ENCODE results near the gene USP9X. TPM values are rescaled to one million over a fixed set of nuclear protein-coding genes. Genes with fewer than 3 reads are reported as not detected.
A peak's percentile ranks its signal among the peaks of the same experiment; 100 is the strongest.

The USP9X gene
- total and polyA plus RNA-seq, 9 of the 15 experiments (the other 6 are each of a cell fraction or from before 2014, with no cell fraction given): 10.9 to 47.8 (median 29.5) TPM

DNA sequence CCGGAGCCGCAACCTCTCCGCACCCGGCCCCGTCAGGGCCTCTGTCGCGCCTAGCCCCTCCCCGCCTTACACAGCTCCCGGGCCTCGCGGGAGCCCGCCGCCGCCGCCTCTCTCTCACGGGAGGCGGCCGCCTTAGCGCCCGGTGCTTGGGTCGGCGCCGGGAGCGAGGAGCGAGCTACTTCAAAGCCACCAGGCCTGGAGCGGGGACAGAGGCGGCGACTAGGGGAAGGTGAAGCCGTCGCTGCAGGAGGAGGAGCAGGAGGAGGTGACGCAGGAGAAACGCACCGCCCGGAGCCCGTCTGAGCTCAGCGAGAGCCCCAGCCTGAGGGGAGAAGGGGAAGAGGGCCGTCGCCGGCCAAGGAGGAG is 250 bp downstream of the USP9X start:
- CTCF ChIA-PET (ENCODE audit: low intra/inter-chr PET ratio): no interaction called here
- Histone ChIP-seq H3K27me3 (ENCODE audit: control insufficient read depth in 2 of 2, insufficient read depth in 2 of 2, low read length in 2 of 2) (no peaks in the 10 kb centered on the region), H3K27ac (ENCODE audit: extremely low read depth, low read depth, low read length) (peak overlapping the region; percentile 100), H2AFZ (ENCODE audit: low read depth, low read length) (peak overlapping the region; percentile 44), H3K9me3 (replicated peaks; ENCODE audit: control insufficient read depth, insufficient read depth, low read depth, low read length) (no peaks in the 10 kb centered on the region), H3K79me2 (ENCODE audit: control insufficient read depth, insufficient read depth, low read length) (peaks cover 52% of the 10 kb centered on the region), H3K4me3 (peak overlapping the region; percentile 90), H3K4me1 (replicated peaks in 1 of 2; ENCODE audit: control insufficient read depth in 2 of 2, insufficient read depth in 2 of 2, low read length in 2 of 2) (peaks cover 12 to 16% of the 10 kb centered on the region in 2 experiments; a peak in 4 of 5 replicates), H3K4me2 (ENCODE audit: insufficient read depth, low read length) (peak overlapping the region; percentile 85; the same call in 1 of the 2 replicates), H3K36me3 (ENCODE audit: control insufficient read depth, insufficient read depth, low read length) (peaks cover 15% of the 10 kb centered on the region), H3K9me1 (ENCODE audit: control insufficient read depth, insufficient read depth, low read length) (no peaks in the 10 kb centered on the region), H3K9ac (ENCODE audit: insufficient read depth in 1 of 2, low read depth in 2 of 2, low read length in 2 of 2) (peak overlapping the region; percentile 91 to 99), H4K20me1 (replicated peaks; ENCODE audit: control insufficient read depth, insufficient read depth, low read length) (peaks cover 25% of the 10 kb centered on the region)
- DNase-seq (ENCODE audit: extremely low read depth in 1 of 4, low spot score in 3 of 4) (peak in 3 of 4 experiments; percentile 45 to 59 (median 46)), FAIRE-seq (no peak), ATAC-seq (peak; percentile 58)
- POLR2A ChIA-PET: interaction anchor here (0.6 to 1.9 kb wide), 6 partner anchors 11 to 910 kb away, joined by 3 to 7 read pairs (median 4); no protein-coding TSS in a partner anchor
- BruUV-seq (replicated peaks): no TSS peak
- no CpG with 5 or more reads among the region's 39 CpGs for WGBS (ENCODE audit: insufficient coverage, low coverage, missing lambda C conversion rate)
- intact Hi-C loops (cut with micrococcal nuclease): loop anchor here (5.0 kb wide), 2 partner anchors 58 to 73 kb away; no protein-coding TSS in a partner anchor
- in situ Hi-C loops (cut with MboI): no loop called here
- TF ChIP-seq FOXA1 (IDR thresholded peaks at IDR 0.05; ENCODE audit: borderline replicate concordance) (no peak), SMAD3 (CRISPR knock-in tag; conservative IDR thresholded peaks at IDR 0.05) (no peak), RBFOX2 (IDR thresholded peaks at IDR 0.05; ENCODE audit: low read depth, low read length) (peak; percentile 61), HMG20B (CRISPR knock-in tag; IDR thresholded peaks at IDR 0.05) (no peak), ETV6 (IDR thresholded peaks at IDR 0.05; ENCODE audit: borderline replicate concordance in 1 of 2, low read depth in 2 of 2, low read length in 1 of 2) (no peak), ETV6 (CRISPR knock-in tag; IDR thresholded peaks at IDR 0.05; ENCODE audit: borderline replicate concordance) (no peak), CBX1 (IDR thresholded peaks at IDR 0.05; ENCODE audit: low read depth) (no peak), NFYB (IDR thresholded peaks at IDR 0.05; ENCODE audit: extremely low read depth, insufficient read length) (no peak), SMAD2 (IDR thresholded peaks at IDR 0.05; ENCODE audit: low read depth, low read length) (no peak), SUPT5H (IDR thresholded peaks at IDR 0.05) (peak; percentile 11), TCFL5 (CRISPR knock-in tag; conservative IDR thresholded peaks at IDR 0.05) (no peak), BCL6 (CRISPR knock-in tag; IDR thresholded peaks at IDR 0.05) (no peak)
- TF ChIP-seq, protein P1, sequence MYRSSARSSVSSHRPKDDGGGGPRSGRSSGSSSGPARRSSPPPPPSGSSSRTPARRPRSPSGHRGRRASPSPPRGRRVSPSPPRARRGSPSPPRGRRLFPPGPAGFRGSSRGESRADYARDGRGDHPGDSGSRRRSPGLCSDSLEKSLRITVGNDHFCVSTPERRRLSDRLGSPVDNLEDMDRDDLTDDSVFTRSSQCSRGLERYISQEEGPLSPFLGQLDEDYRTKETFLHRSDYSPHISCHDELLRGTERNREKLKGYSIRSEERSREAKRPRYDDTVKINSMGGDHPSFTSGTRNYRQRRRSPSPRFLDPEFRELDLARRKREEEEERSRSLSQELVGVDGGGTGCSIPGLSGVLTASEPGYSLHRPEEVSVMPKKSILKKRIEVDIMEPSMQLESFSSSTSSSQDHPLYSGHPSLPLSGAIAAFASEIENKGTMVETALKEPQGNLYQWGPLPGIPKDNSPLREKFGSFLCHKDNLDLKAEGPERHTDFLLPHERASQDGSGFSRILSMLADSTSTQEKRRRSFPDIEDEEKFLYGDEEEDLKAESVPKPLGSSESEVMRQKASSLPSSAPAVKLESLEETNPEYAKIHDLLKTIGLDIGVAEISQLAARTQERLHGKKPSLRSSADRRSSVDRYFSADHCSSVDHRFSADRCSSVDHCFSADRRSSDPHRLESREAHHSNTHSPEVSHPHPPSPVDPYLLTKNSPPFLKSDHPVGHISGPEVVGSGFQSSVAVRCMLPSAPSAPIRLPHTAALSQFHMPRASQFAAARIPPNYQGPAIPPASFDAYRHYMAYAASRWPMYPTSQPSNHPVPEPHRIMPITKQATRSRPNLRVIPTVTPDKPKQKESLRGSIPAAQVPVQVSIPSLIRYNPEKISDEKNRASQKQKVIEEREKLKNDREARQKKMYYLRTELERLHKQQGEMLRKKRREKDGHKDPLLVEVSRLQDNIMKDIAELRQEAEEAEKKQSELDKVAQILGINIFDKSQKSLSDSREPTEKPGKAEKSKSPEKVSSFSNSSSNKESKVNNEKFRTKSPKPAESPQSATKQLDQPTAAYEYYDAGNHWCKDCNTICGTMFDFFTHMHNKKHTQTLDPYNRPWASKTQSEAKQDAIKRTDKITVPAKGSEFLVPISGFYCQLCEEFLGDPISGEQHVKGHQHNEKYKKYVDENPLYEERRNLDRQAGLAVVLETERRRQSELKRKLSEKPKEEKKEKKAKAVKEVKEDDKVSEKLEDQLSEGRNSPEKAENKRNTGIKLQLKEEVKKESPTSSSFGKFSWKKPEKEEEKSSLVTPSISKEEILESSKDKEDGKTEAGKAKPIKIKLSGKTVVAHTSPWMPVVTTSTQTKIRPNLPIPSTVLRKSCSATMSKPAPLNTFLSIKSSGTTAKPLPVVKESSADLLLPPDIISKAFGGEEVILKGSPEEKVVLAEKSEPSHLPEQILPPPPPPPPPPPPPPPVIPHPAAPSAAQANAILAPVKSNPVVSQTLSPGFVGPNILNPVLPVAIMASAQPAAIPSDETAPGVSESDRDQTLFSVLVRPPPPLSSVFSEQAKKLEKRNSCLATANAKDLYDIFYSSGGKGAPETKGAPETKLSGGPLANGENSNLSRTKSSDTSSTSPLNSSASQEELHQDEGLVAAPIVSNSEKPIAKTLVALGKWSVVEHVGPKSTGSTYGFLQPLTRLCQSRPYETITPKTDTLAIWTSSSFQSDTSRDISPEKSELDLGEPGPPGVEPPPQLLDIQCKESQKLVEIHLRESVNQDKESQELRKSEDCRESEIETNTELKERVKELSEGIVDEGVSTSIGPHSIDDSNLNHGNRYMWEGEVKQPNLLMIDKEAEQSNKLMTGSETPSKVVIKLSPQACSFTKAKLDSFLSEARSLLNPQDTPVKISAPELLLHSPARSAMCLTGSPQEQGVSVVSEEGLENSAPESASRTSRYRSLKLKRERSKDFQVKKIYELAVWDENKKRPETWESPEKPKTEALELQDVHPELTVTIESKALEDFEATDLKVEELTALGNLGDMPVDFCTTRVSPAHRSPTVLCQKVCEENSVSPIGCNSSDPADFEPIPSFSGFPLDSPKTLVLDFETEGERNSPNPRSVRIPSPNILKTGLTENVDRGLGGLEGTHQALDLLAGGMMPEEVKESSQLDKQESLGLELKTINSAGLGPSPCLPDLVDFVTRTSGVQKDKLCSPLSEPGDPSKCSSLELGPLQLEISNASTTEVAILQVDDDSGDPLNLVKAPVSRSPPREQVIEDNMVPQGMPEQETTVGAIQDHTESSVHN (IDR thresholded peaks at IDR 0.05; ENCODE audit: borderline replicate concordance in 1 of 2, low read depth in 1 of 2): no peak
- TF ChIP-seq, protein P2, sequence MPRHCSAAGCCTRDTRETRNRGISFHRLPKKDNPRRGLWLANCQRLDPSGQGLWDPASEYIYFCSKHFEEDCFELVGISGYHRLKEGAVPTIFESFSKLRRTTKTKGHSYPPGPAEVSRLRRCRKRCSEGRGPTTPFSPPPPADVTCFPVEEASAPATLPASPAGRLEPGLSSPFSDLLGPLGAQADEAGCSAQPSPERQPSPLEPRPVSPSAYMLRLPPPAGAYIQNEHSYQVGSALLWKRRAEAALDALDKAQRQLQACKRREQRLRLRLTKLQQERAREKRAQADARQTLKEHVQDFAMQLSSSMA (CRISPR knock-in tag; IDR thresholded peaks at IDR 0.05): no peak
